MCF 10A (cell line): Measurements from ENCODE around the gene LRSAM1. TPM values are rescaled to one million over a fixed set of nuclear protein-coding genes. Genes with fewer than 3 reads are reported as not detected.

Experiments used
- BruUV-seq: library from RNA; stranded (reverse); fragments of 400-500 nt; replicated peaks from 2 replicates; lab custom pipeline; 2021; lab: Mats Ljungman, UMichigan
- CTCF ChIA-PET: fragments of 300-600 bp; sonication (Branson Sonifier 250); formaldehyde crosslinking; extraction: SDS; loops from one replicate; lab custom pipeline; 2021; ENCODE audit warnings: antibody characterized with exemption, inconsistent platforms; lab: Yijun Ruan, JAX
- POLR2A ChIA-PET: fragments of 300-600, 350-650 bp; sonication (Branson Sonifier 250); formaldehyde crosslinking; extraction: SDS; loops from one replicate; lab custom pipeline; 2020; ENCODE audit warnings: antibody characterized with exemption, inconsistent platforms; lab: Yijun Ruan, JAX
- DNase-seq: peaks from one replicate; pipeline ENCODE4 v3.0.0-alpha.2; 2018; ENCODE audit not compliant: unreplicated experiment
- H3K27ac Mint-ChIP-seq: one replicate; pipeline ENCODE4 v1.8.0; 2022; ENCODE audit warnings: mild to moderate bottlenecking, low read depth, mixed read lengths; ENCODE audit not compliant: unreplicated experiment
- H3K27me3 Mint-ChIP-seq: one replicate; pipeline ENCODE4 v1.8.0; 2022; ENCODE audit warnings: mixed read lengths; ENCODE audit not compliant: insufficient read depth, unreplicated experiment
- H3K36me3 Mint-ChIP-seq: one replicate; pipeline ENCODE4 v1.8.0; 2022; ENCODE audit warnings: mild to moderate bottlenecking, moderate library complexity, mixed read lengths; ENCODE audit not compliant: insufficient read depth, unreplicated experiment
- H3K4me1 Mint-ChIP-seq: one replicate; pipeline ENCODE4 v1.8.0; 2022; ENCODE audit warnings: mixed read lengths; ENCODE audit not compliant: insufficient read depth, unreplicated experiment
- H3K4me3 Mint-ChIP-seq: one replicate; pipeline ENCODE4 v1.8.0; 2022; ENCODE audit warnings: mild to moderate bottlenecking, moderate library complexity, mixed read lengths; ENCODE audit not compliant: unreplicated experiment
- H3K9me3 Mint-ChIP-seq: one replicate; pipeline ENCODE4 v1.8.0; 2022; ENCODE audit warnings: mixed read lengths; ENCODE audit not compliant: unreplicated experiment
- CTCF ChIP-seq: fragments of 200-600 bp; IDR thresholded peaks from one replicate; pipeline ENCODE4 v1.8.0; 2022; ENCODE audit warnings: antibody characterized with exemption, mild to moderate bottlenecking; ENCODE audit not compliant: unreplicated experiment
- intact Hi-C: fragments of 100-400 bp; cut with micrococcal nuclease; formaldehyde crosslinking; loops from 2 replicates; pipeline ENCODE4 v1.14.1; 2022
- total RNA-seq: library from RNA; stranded (reverse); gene quantifications from 2 replicates; pipeline ENCODE4 v1.2.3, GENCODE V29; 2022

Gene LRSAM1
- total RNA-seq, 1 experiment from 2014 or later = 23.5 TPM

GRCh38 chr9:127404631-127405030 lies 46.7 kb upstream of the LRSAM1 start:
- Mint-ChIP-seq H3K27me3 (no peaks in the 10 kb centered on the region), H3K27ac (no peak overlapping the region), H3K4me3 (no peak overlapping the region), H3K36me3 (peaks cover 16% of the 10 kb centered on the region), H3K4me1 (no peaks in the 10 kb centered on the region), H3K9me3 (no peaks in the 10 kb centered on the region)
- no peak for TF ChIP-seq CTCF
- intact Hi-C loops = no loop called here
- DNase-seq = no peak
- BruUV-seq = no TSS peak
- POLR2A ChIA-PET = no interaction called here
- CTCF ChIA-PET = no interaction called here

DNA sequence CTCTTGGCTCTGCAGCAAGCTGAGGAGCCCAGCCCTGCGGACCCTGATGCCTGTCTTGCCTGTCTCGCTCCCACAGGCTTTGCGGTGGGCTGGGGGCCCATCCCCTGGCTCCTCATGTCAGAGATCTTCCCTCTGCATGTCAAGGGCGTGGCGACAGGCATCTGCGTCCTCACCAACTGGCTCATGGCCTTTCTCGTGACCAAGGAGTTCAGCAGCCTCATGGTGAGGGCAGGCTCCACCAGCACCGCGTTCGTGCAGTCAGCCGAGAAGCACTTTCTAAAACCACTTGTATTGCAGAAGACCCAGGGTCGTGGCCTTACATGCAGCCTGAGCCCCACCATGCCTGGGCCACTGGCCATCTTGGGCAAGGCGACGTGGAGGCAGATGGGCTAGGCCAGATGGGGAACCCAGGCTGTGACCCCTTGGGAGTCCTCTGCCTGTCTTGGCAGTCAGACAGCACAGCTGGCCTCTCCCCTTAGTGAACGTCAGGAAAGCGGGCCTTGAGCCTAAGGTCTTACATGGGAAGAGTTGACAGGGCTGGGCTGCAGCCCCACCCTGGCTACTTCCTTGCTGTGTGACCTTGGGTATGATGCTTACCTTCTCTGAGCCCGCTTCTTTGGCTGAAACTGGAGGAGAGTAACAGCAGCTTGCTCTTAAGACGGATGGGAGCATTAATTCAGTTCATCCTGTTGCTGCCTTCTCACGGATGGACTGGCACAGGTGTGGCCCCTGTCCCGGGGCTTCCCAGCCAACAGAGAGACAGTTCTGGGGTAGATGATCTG lies 45.8 kb upstream of the LRSAM1 start:
- no peaks in the 10 kb centered on the region for H3K27me3 Mint-ChIP-seq
- CTCF ChIA-PET = interaction anchor here (1.1 kb wide), 1 partner anchor 9 kb away, joined by 3 read pairs; the partner anchor contains the start of gene SLC2A8
- H3K4me1 Mint-ChIP-seq = no peaks in the 10 kb centered on the region
- H3K36me3 Mint-ChIP-seq = peaks cover 9% of the 10 kb centered on the region
- no peak for DNase-seq
- no peak for TF ChIP-seq CTCF
- H3K27ac Mint-ChIP-seq = no peak overlapping the region
- no peaks in the 10 kb centered on the region for H3K9me3 Mint-ChIP-seq
- no peak overlapping the region for H3K4me3 Mint-ChIP-seq
- POLR2A ChIA-PET = interaction anchor here (1.0 kb wide), 1 partner anchor 10 kb away, joined by 4 read pairs; no protein-coding TSS in a partner anchor
- intact Hi-C loops = no loop called here
- no TSS peak for BruUV-seq

GRCh38 chr9:127406799-127407491 lies 44.4 kb upstream of the LRSAM1 start:
- intact Hi-C loops = no loop called here
- Mint-ChIP-seq H3K4me1 (no peaks in the 10 kb centered on the region), H3K9me3 (no peaks in the 10 kb centered on the region), H3K36me3 (peaks cover 6% of the 10 kb centered on the region), H3K27ac (no peak overlapping the region), H3K27me3 (no peaks in the 10 kb centered on the region), H3K4me3 (no peak overlapping the region)
- no TSS peak for BruUV-seq
- ChIA-PET CTCF (interaction anchor here (1.1 to 1.6 kb wide), 2 partner anchors 8 to 10 kb away, joined by 3 to 7 read pairs; partner anchors contain the start of gene SLC2A8), POLR2A (interaction anchor here (0.6 to 2.2 kb wide), 3 partner anchors 9 to 87 kb away, joined by 3 to 9 read pairs (median 4); partner anchors contain the start of gene SLC2A8)
- TF ChIP-seq CTCF = no peak
- DNase-seq = no peak

DNA sequence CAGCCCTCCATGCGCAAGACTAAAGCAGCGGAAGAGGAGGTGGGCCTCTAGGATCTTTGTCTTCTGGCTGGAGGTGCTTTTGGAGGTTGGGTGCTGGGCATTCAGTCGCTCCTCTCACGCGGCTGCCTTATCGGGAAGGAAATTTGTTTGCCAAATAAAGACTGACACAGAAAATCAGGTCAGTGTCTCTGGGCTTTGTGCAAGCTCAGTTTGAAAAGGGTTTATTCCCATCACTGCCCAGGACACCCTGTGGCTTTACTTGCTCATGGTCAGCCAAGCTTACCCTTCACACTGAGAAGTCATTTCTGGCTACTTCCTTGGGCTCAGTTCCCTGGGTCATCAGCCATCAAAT lies 43.8 kb upstream of the LRSAM1 start:
- TF ChIP-seq CTCF = no peak
- peaks cover 6% of the 10 kb centered on the region for H3K36me3 Mint-ChIP-seq
- H3K9me3 Mint-ChIP-seq = no peaks in the 10 kb centered on the region
- DNase-seq = no peak
- no peaks in the 10 kb centered on the region for H3K4me1 Mint-ChIP-seq
- intact Hi-C loops = no loop called here
- ChIA-PET CTCF (interaction anchor here (1.6 kb wide), 1 partner anchor 9 kb away, joined by 7 read pairs; no protein-coding TSS in a partner anchor), POLR2A (interaction anchor here (0.6 to 2.2 kb wide), 2 partner anchors 10 to 88 kb away, joined by 3 to 9 read pairs; partner anchors contain the start of gene SLC2A8)
- no peak overlapping the region for H3K27ac Mint-ChIP-seq
- no TSS peak for BruUV-seq
- no peaks in the 10 kb centered on the region for H3K27me3 Mint-ChIP-seq
- no peak overlapping the region for H3K4me3 Mint-ChIP-seq
